ENCODE data around the gene ADAMTS16. TPM values are rescaled to one million over a fixed set of nuclear protein-coding genes. Genes with fewer than 3 reads are reported as not detected.

The ADAMTS16 gene
- total RNA-seq, 1 donor from 2014 or later, result 3.7 TPM

DNA sequence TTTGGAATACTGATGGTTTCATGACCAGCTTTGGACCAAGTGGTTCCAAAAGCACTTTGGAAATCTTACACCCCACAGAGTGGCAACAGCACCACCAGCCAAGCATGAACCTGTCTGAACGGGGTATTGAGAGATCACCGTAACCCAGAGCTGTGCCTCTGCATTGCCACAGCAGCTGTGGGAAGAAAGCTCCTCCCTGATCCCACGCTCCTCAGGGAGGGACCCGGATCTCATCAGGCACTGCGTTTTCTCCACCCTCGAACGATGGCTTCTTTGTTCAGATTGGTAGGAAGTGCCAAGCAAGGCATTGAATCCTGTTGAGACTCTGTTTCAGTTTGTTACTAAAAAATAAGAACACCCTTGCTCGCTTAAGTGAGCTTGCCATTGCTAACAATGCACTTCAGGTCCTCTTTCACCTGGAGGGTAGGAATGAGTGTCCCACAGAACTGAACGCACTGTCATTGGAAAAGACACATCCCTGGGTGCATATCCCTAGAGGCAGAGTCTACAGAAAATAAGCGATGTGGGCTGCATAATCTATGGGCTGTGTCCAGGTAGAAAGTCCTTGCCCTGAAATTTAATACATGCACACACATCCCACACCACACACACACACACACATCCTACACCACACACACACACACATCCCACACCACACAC is 164.4 kb downstream of the ADAMTS16 start:
- DNase-seq (ENCODE audit: low spot score in 2 of 2) (no peak), FAIRE-seq (no peak)

- no peak for FAIRE-seq
- DNase-seq (ENCODE audit: low spot score in 2 of 2), result no peak
Observed at GRCh38 chr5:5306696-5307095, 166.6 kb downstream of the ADAMTS16 start.

DNA sequence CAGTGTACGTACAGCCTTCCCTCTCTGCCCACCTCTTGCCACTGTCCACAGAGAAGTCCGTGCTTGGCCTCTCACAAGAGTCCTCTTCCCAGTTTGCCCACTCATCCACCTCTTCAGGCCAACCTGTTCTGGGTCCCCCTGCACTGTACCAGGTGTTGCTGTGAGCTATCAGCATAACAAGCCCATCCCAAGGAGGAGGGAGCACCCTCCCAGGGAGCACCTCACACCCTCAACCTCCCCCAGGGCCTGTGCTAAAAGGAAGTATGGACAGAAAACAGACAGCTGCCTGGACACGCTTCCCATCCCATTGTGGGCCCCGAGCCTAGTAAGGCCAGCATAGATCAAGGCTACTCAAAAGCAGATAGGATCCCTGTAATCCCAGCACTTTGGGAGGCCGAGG is 168.2 kb downstream of the ADAMTS16 start:
- DNase-seq (ENCODE audit: low spot score in 2 of 2) (no peak), FAIRE-seq (no peak)

DNA sequence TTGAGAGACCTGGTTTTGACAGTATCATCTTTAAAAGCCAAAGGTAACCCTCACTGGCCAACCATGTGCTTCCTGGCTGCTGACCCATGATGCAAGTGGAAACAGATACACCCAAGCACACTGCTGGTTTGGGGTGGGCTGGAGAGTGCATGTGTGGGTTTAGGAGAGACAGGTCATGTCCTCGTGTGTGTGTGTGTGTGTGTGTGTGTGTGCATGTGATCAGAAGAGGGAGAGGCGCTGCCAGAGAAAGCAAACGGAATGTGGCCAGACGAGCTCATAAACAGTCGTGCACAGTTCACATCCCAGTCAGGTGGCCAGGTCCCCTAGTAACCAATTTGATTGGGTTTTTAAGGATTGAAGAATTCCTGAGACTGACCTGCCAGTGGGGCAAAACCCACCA is 169.5 kb downstream of the ADAMTS16 start:
- DNase-seq (ENCODE audit: low spot score in 2 of 2) (no peak), FAIRE-seq (no peak)

DNA sequence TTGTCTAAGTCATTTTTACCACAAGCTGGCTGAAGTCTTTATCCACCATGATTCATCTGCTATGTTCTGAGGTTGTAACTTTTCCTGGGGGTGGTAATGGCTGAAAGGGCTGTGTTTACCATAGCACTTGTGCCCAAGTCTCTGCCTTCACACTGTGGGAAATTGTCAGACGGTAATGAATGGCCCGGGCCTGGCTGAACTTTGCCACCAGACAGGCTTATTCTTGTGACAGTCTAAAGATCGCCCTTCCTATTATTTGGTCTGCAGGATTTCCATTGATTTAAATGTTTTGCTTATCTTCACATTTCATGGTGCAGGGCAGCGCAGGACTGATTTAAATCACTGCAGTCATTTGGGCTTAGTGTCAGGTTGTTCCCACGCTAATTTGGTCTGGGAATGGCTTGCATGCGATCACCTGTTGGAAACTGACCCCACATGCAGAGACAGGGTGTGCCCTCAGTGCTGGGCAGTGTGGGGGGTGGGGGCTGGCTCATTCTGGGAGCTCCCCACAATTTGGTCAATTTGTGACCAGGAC is 173.0 kb downstream of the ADAMTS16 start:
- DNase-seq (ENCODE audit: low spot score in 2 of 2) (no peak), FAIRE-seq (no peak)

- no peak for DNase-seq (ENCODE audit: low spot score in 2 of 2)
Observed at GRCh38 chr5:5314166-5314565, 174.0 kb downstream of the ADAMTS16 start.

DNA sequence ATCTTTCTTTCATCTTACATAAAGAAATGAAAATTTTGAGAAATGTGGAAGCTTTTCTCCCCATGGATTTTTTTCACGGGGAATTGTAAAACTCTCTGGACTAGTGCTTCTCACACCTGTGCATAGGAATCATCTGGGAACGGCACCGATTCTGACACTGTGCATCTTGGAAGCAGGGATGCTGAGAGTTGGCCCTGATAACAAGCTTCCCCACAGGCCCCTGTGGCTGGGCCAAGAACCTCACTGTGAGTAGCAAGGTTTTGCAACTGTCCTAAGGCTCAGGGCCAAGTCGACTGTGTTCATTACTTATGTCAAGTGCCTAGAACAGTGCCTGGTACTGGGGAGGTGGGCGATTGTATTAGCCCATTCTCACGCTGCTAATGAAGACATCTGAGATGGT is 174.5 kb downstream of the ADAMTS16 start:
- FAIRE-seq (no peak), DNase-seq (ENCODE audit: low spot score in 2 of 2) (no peak)

More at GRCh38 chr5:5314166-5314565, 174.0 kb downstream of the ADAMTS16 start:
- no peak for FAIRE-seq

DNA sequence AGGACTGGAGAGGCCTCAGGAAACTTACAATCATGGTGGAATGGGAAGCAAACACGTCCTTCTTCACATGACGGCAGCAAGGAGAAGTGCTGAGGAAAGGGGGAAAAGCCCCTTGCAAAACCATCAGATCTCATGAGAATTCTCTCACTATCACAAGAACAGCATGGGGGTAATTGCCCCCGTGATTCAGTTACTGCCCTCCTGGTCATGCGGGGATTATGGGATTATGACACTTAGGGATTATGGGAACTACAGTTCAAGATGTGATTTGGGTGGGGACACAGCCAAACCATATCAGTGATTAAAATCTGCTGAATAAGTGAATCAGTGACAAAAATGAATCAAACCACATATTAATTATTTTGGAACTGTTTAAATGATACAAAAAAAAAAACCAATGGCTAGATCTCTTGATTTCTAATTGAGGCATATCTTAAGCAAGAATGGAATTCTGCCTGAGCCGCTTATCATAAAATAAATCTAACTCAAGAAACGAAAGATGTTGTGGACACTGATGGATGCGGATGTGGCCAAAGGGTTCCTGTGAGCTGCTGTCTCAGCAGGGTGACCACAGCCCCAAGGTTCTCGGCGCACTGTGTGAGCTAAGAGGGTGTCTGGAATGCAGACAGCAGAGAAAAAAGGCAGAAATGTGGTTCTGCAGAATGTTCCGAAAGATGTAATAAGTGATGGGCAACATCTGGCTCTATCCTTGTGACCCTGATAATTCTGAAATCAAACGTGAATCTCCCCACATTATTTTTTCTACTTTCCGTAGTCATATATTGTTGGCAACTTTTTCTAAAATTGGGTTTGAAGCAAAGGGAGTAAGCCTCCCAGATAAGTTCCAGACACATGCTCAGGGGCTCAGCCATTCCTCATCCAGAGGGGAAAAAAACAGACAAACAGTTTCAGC is 175.2 kb downstream of the ADAMTS16 start:
- FAIRE-seq (no peak), DNase-seq (ENCODE audit: low spot score in 2 of 2) (no peak)

DNA sequence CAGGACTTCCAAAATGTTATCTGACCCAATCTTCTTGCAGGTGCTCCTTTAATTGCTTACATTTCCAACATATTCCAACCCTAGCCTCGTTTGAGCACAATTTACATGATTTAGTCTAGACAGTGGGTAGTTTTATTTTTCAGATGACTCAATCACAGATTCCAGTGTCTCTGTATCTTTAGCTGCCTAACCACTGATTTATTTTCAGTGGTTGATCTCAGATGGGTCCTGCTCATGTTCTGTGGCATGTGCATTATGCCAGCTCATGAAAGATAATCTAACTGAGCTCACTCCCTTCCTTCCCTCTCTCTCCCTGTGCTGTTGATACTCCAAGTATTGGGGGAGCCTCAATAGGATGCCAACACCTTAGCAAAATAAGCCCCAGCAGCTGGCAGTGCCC is 176.2 kb downstream of the ADAMTS16 start:
- DNase-seq (ENCODE audit: low spot score in 2 of 2), result no peak
- no peak for FAIRE-seq

GRCh38 chr5:5317976-5318375 is 177.8 kb downstream of the ADAMTS16 start:
- DNase-seq (ENCODE audit: low spot score in 2 of 2) (no peak), FAIRE-seq (no peak)

DNA sequence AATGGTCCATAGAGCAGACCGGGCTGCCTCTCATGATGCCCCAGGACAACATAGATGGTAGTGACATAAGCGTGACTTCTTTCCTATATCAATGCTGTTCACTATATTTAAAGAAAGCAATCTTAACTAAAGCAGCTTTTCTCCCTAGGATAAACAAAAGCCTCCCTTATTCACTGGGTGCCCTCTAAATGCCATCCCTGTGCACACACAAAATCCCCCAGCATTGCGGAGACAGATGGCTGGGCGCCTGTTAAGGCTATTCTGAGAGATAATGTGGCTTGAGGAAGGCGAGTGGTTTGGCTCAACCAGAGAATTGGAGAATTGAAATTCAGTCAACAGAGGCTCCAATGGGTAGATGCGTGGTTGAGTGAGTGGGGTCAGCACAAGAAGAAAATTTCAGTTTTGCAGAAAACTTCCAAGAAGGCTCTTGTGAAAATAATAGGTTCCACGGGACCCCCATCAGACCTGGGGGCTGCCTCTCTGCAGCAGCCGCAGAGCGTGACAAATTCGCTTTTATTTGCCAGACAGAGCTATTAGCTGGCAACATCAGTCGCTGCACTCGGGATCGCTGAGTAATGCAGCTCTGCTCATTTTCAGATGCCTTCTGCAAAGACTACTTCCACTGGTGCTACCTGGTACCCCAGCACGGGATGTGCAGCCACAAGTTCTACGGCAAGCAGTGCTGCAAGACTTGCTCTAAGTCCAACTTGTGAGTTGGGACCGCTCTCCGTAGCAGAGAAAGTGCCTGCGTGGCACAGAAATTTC is 178.5 kb downstream of the ADAMTS16 start:
- DNase-seq (ENCODE audit: low spot score in 2 of 2) (no peak), FAIRE-seq (no peak)

DNA sequence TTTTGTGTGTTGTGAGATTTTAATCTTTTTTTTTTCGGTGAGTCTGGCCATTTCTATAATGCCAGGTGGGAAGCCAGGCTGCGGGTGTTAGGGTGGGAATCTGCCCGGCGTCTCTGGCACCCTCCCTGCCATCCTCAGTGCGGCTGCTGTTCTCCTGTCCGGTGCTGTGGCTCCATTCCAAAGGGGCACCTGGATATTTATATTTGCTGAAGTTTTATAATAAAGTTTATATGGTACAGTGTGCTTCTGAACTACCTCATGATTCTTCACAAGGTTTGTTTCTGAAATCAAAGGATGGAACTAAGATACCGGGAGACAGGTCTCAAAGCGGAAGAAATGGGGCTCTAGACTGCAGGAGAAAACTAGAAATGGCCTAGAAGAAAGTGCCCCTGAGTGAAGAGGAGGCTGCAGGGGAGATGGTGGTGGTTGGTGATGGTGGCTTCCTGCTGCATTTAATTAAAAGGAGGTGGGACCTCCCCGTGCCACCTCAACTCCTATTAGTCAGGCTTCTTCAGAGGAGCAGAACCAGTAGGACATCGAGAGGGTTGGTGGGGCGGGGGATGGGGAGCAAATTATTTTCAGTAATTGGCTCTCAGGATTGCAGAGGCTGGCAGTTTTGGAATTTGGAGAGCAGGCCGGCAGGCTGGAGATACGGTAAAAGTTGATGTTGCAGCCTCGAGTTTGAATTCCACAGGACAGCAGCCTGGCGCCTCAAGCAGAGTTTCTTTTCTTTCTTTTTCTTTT is 180.1 kb downstream of the ADAMTS16 start:
- FAIRE-seq (no peak), DNase-seq (ENCODE audit: low spot score in 2 of 2) (no peak)

- DNase-seq (ENCODE audit: low spot score in 2 of 2) (no peak), FAIRE-seq (no peak)
Observed at GRCh38 chr5:5321137-5321536, 181.0 kb downstream of the ADAMTS16 start.

DNA sequence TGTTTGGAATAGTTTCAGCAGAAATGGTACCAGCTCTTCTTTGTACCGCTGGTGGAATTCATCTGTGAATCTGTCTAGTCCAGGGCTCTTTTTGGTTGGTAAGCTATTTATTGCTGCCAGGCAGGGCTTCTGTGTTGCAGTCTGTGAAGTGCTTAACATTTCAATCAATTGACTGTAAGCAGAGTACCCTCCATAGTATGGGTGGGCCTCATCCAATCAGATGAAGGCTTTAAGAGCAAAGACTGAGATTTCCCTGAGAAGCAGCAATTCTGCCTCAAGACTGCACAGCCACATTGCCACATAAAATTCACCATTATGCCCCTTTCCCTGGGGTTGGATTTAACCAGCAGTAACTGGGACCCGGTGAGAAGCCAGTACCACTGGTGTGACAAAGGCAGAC is 183.4 kb downstream of the ADAMTS16 start:
- DNase-seq (ENCODE audit: low spot score in 2 of 2) (no peak), FAIRE-seq (no peak)

- FAIRE-seq, result no peak
- no peak for DNase-seq (ENCODE audit: low spot score in 2 of 2)
Observed at GRCh38 chr5:5326115-5326758, 186.1 kb downstream of the ADAMTS16 start.

DNA sequence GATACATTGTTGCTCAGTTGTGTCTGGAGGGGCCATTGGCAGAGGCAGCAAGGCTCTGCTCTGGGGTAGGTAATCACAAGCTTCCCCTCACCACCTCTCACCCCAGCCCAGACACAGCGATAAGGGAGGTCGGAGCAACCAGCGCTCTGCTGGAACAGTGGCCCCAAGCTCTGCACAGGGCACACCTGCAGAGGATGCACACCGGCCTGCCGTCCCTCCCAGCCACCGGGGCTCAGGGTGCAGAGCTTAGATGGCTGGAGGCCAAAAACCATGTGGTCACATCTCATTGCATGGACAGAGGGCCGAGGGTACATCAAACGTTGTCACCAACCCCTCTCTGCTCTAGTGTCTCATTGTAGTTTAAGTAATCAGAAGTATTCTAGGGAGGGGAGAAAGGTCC is 187.0 kb downstream of the ADAMTS16 start:
- DNase-seq (ENCODE audit: low spot score in 2 of 2) (no peak), FAIRE-seq (no peak)

DNA sequence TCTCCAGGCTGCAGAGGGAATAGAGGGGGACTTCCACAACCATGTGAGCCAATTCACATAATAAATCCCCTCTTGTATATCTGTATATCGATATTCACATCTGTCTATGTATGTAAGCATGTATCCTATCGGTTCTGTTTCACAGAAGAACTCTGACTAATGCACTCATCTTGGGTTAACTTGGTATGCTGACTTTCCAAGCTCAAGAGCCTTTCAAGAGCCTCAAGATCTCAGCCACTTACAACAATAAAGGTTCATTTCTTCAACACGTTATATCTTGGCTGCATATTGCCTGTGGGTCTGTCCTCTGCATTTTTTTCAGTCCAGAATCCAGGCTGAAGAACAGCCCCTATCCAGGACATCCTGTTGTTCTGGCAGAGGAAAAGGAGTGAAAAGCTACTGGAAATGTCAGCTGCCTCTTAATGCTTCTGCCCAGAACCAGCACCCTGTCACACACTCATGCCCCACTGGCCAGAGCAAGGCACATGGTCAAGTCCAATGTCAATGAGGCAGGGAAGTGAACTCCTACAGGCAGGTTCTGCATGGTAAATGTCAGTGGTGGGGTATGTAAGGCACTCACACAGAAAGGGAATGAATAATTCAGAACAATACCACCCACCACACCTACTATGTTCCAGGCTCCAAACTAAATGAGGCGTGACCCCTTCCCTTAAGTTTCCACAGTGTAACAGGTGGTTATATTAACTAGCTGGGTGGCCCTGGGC is 190.8 kb downstream of the ADAMTS16 start:
- FAIRE-seq (no peak), DNase-seq (ENCODE audit: low spot score in 2 of 2) (no peak)

- DNase-seq (ENCODE audit: low spot score in 2 of 2) (no peak), FAIRE-seq (no peak)
Observed at GRCh38 chr5:5331848-5332247, 191.7 kb downstream of the ADAMTS16 start.

DNA sequence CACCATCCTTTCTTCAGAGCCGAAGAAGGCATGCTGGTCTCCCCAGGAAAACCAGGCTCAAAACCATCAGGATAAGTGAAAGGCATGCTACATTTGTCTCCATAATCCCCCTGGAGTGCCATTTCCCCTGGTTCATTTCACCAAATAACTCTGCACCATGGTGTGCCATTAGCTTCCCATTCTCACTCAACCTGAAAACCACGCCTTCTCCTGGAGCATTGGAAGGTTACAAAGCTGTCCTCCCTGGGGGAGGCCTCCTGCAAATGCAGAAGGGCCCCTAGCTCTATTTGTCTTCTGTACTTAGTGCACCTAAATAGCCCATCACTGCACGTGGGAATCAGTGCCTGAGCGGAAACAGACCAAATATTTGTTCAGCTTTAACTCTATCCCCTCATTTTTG is 192.2 kb downstream of the ADAMTS16 start:
- DNase-seq (ENCODE audit: low spot score in 2 of 2), result no peak
- FAIRE-seq, result no peak
